Neuronal stem cell (in vitro differentiated cells): ENCODE data around the gene GMEB1.
"Not testable (repeated sequence)": the region's sequence is repeated elsewhere in the genome, so short reads cannot be mapped to it uniquely, and the experiment has no call there.

ENCODE experiments used
- DNase-seq: peaks from one replicate; pipeline ENCODE4 v3.0.0-alpha.2; 2013; ENCODE audit warnings: low spot score
- H2AFZ ChIP-seq: one replicate; pipeline ENCODE4 v1.6.1; 2013; ENCODE audit warnings: mild to moderate bottlenecking, low read length, inconsistent platforms
- H2AK5ac ChIP-seq: 2 replicates; pipeline ENCODE4 v1.6.1; 2013; ENCODE audit warnings: low read depth, mild to moderate bottlenecking, inconsistent platforms, low read length, moderate library complexity, mixed read lengths
- H2BK120ac ChIP-seq: 2 replicates; pipeline ENCODE4 v1.6.1; 2013; ENCODE audit warnings: low read depth, mild to moderate bottlenecking, inconsistent platforms, low read length, moderate library complexity, mixed read lengths
- H2BK12ac ChIP-seq: one replicate; pipeline ENCODE4 v1.6.1; 2013; ENCODE audit warnings: low read length, inconsistent platforms
- H2BK15ac ChIP-seq: 2 replicates; pipeline ENCODE4 v1.6.1; 2013; ENCODE audit warnings: mild to moderate bottlenecking, low read length, inconsistent platforms, mixed read lengths
- H2BK5ac ChIP-seq: one replicate; pipeline ENCODE4 v1.6.1; 2013; ENCODE audit warnings: inconsistent platforms, mild to moderate bottlenecking, low read length, moderate library complexity
- H3K14ac ChIP-seq: one replicate; pipeline ENCODE4 v1.6.1; 2013; ENCODE audit warnings: low read length, inconsistent platforms
- H3K18ac ChIP-seq: 2 replicates; pipeline ENCODE4 v1.6.1; 2013; ENCODE audit warnings: low read length, inconsistent platforms
- H3K23ac ChIP-seq: 2 replicates; pipeline ENCODE4 v1.6.1; 2013; ENCODE audit warnings: low read depth, mild to moderate bottlenecking, mixed read lengths, low read length, inconsistent platforms; ENCODE audit not compliant: poor library complexity
- H3K27ac ChIP-seq: replicated peaks from 3 replicates; pipeline ENCODE4 v1.5.1; 2013; ENCODE audit warnings: low read length, inconsistent platforms
- H3K27me3 ChIP-seq, 3 experiments: 2 replicates each; pipeline ENCODE4 v1.6.1; 2013; ENCODE audit warnings: low read length in 3 of 3, mild to moderate bottlenecking in 2 of 3, inconsistent platforms in 1 of 3, low read depth in 1 of 3, mixed read lengths in 1 of 3, moderate library complexity in 1 of 3; ENCODE audit not compliant: control insufficient read depth in 3 of 3, insufficient read depth in 3 of 3
- H3K36me3 ChIP-seq, 2 donors: replicated peaks in 1 of 2; 2 replicates each; pipeline ENCODE4 v1.6.1; 2013; ENCODE audit warnings: low read length in 2 of 2; ENCODE audit not compliant: control insufficient read depth in 2 of 2, insufficient read depth in 2 of 2
- H3K4ac ChIP-seq: 2 replicates; pipeline ENCODE4 v1.6.1; 2013; ENCODE audit warnings: inconsistent platforms, mild to moderate bottlenecking, low read length, moderate library complexity
- H3K4me1 ChIP-seq, 2 donors: 1 replicate in 1 of 2; 2 replicates in 1 of 2; pipeline ENCODE4 v1.6.1; 2013; ENCODE audit warnings: low read length in 2 of 2, low read depth in 1 of 2; ENCODE audit not compliant: control insufficient read depth in 2 of 2, insufficient read depth in 1 of 2
- H3K4me2 ChIP-seq: one replicate; pipeline ENCODE4 v1.6.1; 2013; ENCODE audit warnings: mild to moderate bottlenecking, low read length, inconsistent platforms; ENCODE audit not compliant: insufficient read depth, poor library complexity, severe bottlenecking
- H3K4me3 ChIP-seq, 2 donors: 2 replicates each; pipeline ENCODE4 v1.5.1; 2013; ENCODE audit warnings: low read length in 2 of 2, mild to moderate bottlenecking in 2 of 2, inconsistent platforms in 1 of 2, moderate library complexity in 1 of 2
- H3K79me1 ChIP-seq: one replicate; pipeline ENCODE4 v1.6.1; 2013; ENCODE audit warnings: low read depth, mild to moderate bottlenecking, inconsistent platforms, low read length, moderate library complexity
- H3K9ac ChIP-seq: one replicate; pipeline ENCODE4 v1.6.1; 2013; ENCODE audit warnings: mild to moderate bottlenecking, low read depth, low read length, inconsistent platforms; ENCODE audit not compliant: poor library complexity
- H3K9me3 ChIP-seq, 2 donors: replicated peaks in 1 of 2; 2 replicates each; pipeline versions ENCODE3 to v1.6.1; 2013; ENCODE audit warnings: low read length in 2 of 2, mild to moderate bottlenecking in 2 of 2, inconsistent platforms in 1 of 2, low read depth in 1 of 2, mixed read lengths in 1 of 2, moderate library complexity in 1 of 2; ENCODE audit not compliant: control insufficient read depth in 2 of 2, insufficient read depth in 1 of 2
- H4K8ac ChIP-seq: one replicate; pipeline ENCODE4 v1.6.1; 2013; ENCODE audit warnings: low read depth, mild to moderate bottlenecking, inconsistent platforms, low read length, moderate library complexity
- H4K91ac ChIP-seq: one replicate; pipeline ENCODE4 v1.6.1; 2013; ENCODE audit warnings: low read length, low read depth, mild to moderate bottlenecking, inconsistent platforms; ENCODE audit not compliant: poor library complexity
- WGBS, 2 donors: extraction: QIAGEN DNeasy Blood & Tissue Kit; methylation state at CpG; one replicate each; pipeline ENCODE4 v1.1.7; 2013; ENCODE audit warnings: missing lambda C conversion rate in 2 of 2, mixed read lengths in 1 of 2; ENCODE audit not compliant: insufficient read length in 2 of 2, insufficient replicate concordance in 1 of 2; ENCODE audit errors: extremely low coverage in 2 of 2; 5-methylcytosine and 5-hydroxymethylcytosine counted together

GMEB1 gene

GRCh38 chr1:28750330-28750729 is 81.7 kb downstream of the GMEB1 start:
- Histone ChIP-seq H4K8ac (no peak overlapping the region), H2BK12ac (no peak overlapping the region), H3K79me1 (no peaks in the 10 kb centered on the region), H3K9me3 (peaks cover 0 to 8% of the 10 kb centered on the region in 2 donors), H3K4ac (no peak overlapping the region), H3K27me3 (no peaks in the 10 kb centered on the region), H3K14ac (no peak overlapping the region), H2AK5ac (no peak overlapping the region), H2AFZ (no peak overlapping the region), H2BK5ac (no peak overlapping the region), H3K18ac (no peak overlapping the region), H3K4me1 (peaks cover under 1 to 2% of the 10 kb centered on the region in 2 donors), H4K91ac (no peak overlapping the region), H3K27ac (no peak overlapping the region), H3K4me3 (no peak overlapping the region), H2BK15ac (no peak overlapping the region), H2BK120ac (no peak overlapping the region), H3K36me3 (peaks cover 13 to 100% of the 10 kb centered on the region in 2 donors), H3K9ac (no peak overlapping the region), H3K4me2 (no peak overlapping the region), H3K23ac (no peak overlapping the region)
- WGBS, 2 donors = no CpG with 5 or more reads among the region's 5 CpGs
- DNase-seq = no peak

DNA sequence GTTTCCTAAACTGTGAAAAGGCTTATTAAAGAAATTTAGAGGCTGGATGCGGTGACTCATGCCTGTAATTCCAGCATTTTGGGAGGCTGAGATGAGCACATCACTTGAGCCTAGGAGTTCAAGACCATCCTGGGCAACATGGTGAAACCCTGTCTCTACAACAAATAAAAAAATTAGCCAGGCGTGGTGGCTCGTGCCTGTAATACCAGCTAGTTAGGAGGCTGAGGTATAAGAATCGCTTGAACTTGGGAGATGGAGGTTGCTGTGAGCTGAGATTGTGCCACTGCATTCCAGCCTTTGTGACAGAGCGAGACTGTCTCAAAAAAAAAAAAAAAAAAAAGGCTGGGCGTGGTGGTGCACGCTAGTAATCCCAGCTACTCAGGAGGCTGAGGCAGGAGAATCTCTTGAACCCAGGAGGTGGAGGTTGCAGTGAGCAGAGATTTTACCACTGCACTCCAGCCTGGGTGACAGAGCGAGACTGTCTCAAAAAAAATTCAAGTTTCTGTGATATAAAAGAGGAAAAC is 82.2 kb downstream of the GMEB1 start:
- H3K27me3 ChIP-seq, H2AFZ ChIP-seq, H3K27ac ChIP-seq: not testable (repeated sequence)

GRCh38 chr1:28751315-28752060 is 82.9 kb downstream of the GMEB1 start:
- H3K27ac ChIP-seq = no peak overlapping the region
- H3K4me3 ChIP-seq = no peak overlapping the region
- H2AK5ac ChIP-seq = no peak overlapping the region

More for the DNA sequence above, 82.2 kb downstream of the GMEB1 start:
- peaks cover 13 to 100% of the 10 kb centered on the region in 2 donors for H3K36me3 ChIP-seq
- not testable (repeated sequence) for H3K14ac ChIP-seq, H3K18ac ChIP-seq, H3K4ac ChIP-seq, H4K8ac ChIP-seq, DNase-seq, H3K4me3 ChIP-seq, H2BK120ac ChIP-seq, H3K4me2 ChIP-seq, H2BK12ac ChIP-seq, H2AK5ac ChIP-seq, H4K91ac ChIP-seq, H2BK5ac ChIP-seq, H3K9ac ChIP-seq, H3K9me3 ChIP-seq, H3K4me1 ChIP-seq, H3K23ac ChIP-seq, H3K79me1 ChIP-seq, H2BK15ac ChIP-seq
- no CpG with 5 or more reads among the region's 8 CpGs for WGBS, 2 donors

GRCh38 chr1:28755701-28756100 is 87.1 kb downstream of the GMEB1 start:
- H3K14ac ChIP-seq = no peak overlapping the region
- no peak overlapping the region for H3K4me3 ChIP-seq
- no peak overlapping the region for H4K91ac ChIP-seq
- no peak for DNase-seq
- H3K27ac ChIP-seq = no peak overlapping the region
- no peak overlapping the region for H3K9ac ChIP-seq
- peaks cover 0 to 4% of the 10 kb centered on the region in 2 donors for H3K9me3 ChIP-seq
- H3K4ac ChIP-seq = no peak overlapping the region
- H3K27me3 ChIP-seq = no peaks in the 10 kb centered on the region
- no peak overlapping the region for H4K8ac ChIP-seq
- no peak overlapping the region for H2AFZ ChIP-seq
- H2BK15ac ChIP-seq = no peak overlapping the region
- no peak overlapping the region for H2BK5ac ChIP-seq
- no peak overlapping the region for H3K4me2 ChIP-seq
- H2BK12ac ChIP-seq = no peak overlapping the region
- no peak overlapping the region for H2BK120ac ChIP-seq
- H3K36me3 ChIP-seq = peaks cover 17 to 100% of the 10 kb centered on the region in 2 donors
- H2AK5ac ChIP-seq = no peak overlapping the region
- WGBS, 2 donors = no CpG with 5 or more reads among the region's 1 CpG
- no peak overlapping the region for H3K18ac ChIP-seq
- H3K23ac ChIP-seq = no peak overlapping the region
- H3K79me1 ChIP-seq = peaks cover 4% of the 10 kb centered on the region
- H3K4me1 ChIP-seq = peaks cover 0 to 2% of the 10 kb centered on the region in 2 donors

More at GRCh38 chr1:28751315-28752060, 82.9 kb downstream of the GMEB1 start:
- Histone ChIP-seq H4K8ac (no peak overlapping the region), H2BK15ac (no peak overlapping the region), H3K36me3 (peaks cover 12 to 100% of the 10 kb centered on the region in 2 donors), H4K91ac (no peak overlapping the region), H3K18ac (no peak overlapping the region), H3K79me1 (no peaks in the 10 kb centered on the region), H3K23ac (no peak overlapping the region), H3K9ac (no peak overlapping the region), H3K14ac (no peak overlapping the region), H3K9me3 (peaks cover 0 to 8% of the 10 kb centered on the region in 2 donors), H2BK120ac (no peak overlapping the region), H2AFZ (no peak overlapping the region), H3K4ac (no peak overlapping the region), H2BK12ac (no peak overlapping the region), H2BK5ac (no peak overlapping the region), H3K4me1 (peaks cover 0 to 2% of the 10 kb centered on the region in 2 donors), H3K4me2 (no peak overlapping the region), H3K27me3 (no peaks in the 10 kb centered on the region)
- no CpG with 5 or more reads among the region's 2 CpGs for WGBS, 2 donors
- DNase-seq = no peak
